Stimulated activated CD8-positive, alpha-beta memory T cell treated with anti-CD3 and anti-CD28 coated beads, Interleukin-15, amount 100 ng/mL, for 1 hour (primary cell): ENCODE measurements around the gene PDE10A.
"Not testable (repeated sequence)": the region's sequence is repeated elsewhere in the genome, so short reads cannot be mapped to it uniquely, and the experiment has no call there.

Experiments
- DNase-seq: peaks from one replicate; pipeline ENCODE4 v3.0.0-alpha.2; 2020; ENCODE audit warnings: low read depth

Gene PDE10A

DNA sequence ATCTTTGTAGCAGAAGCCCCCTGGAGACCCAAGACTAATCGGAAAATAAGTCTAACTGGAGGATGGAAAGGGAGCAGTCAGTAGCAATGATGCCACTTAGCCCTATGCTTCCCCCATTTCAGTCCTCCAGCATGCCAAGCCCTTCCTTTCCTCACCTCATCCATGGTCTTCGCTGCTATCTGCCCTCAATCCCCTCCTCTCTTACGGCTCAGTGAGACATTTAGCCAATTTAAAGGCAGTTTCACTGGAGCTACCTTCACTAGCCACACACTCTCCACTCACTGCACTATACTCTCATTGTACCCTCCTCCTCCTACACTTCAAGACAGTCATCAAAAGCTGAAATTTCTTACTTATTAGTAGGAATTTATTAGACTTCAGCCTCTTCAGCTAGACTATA is 111.2 kb downstream of the PDE10A start:
- no peak for DNase-seq

GRCh38 chr6:165548450-165548849 is 114.6 kb downstream of the PDE10A start:
- no peak for DNase-seq

- no peak for DNase-seq
Measured at GRCh38 chr6:165545806-165546205, 117.2 kb downstream of the PDE10A start.

DNA sequence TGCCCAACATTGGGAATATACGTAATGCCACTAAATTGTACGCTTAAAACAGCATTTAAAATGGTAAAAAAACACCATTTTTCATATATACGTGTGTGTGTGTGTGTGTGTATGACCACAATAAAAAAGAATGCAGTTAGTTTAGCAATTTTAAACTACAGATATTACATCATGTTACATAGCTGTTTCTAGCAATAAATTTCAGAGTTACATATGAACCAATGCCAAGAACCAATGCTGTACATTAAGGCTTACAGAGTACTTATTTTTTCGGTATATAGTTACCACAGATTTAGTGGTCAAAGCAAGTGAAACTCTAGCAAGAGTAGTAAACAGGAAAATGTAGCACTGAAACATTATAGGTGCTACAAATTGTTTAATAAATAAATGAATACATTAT is 119.3 kb downstream of the PDE10A start:
- DNase-seq, result no peak

- DNase-seq, result no peak
Measured at GRCh38 chr6:165536911-165537310, 126.1 kb downstream of the PDE10A start.

GRCh38 chr6:165519316-165519715 is 143.7 kb downstream of the PDE10A start:
- no peak for DNase-seq

- no peak for DNase-seq
Measured at GRCh38 chr6:165515963-165516624, 146.9 kb downstream of the PDE10A start.

- no peak for DNase-seq
Measured at GRCh38 chr6:165514621-165515020, 148.4 kb downstream of the PDE10A start.

GRCh38 chr6:165511807-165512206 is 151.2 kb downstream of the PDE10A start:
- no peak for DNase-seq

GRCh38 chr6:165508321-165508869 is 154.6 kb downstream of the PDE10A start:
- no peak for DNase-seq

GRCh38 chr6:165506657-165507056 is 156.4 kb downstream of the PDE10A start:
- no peak for DNase-seq

DNA sequence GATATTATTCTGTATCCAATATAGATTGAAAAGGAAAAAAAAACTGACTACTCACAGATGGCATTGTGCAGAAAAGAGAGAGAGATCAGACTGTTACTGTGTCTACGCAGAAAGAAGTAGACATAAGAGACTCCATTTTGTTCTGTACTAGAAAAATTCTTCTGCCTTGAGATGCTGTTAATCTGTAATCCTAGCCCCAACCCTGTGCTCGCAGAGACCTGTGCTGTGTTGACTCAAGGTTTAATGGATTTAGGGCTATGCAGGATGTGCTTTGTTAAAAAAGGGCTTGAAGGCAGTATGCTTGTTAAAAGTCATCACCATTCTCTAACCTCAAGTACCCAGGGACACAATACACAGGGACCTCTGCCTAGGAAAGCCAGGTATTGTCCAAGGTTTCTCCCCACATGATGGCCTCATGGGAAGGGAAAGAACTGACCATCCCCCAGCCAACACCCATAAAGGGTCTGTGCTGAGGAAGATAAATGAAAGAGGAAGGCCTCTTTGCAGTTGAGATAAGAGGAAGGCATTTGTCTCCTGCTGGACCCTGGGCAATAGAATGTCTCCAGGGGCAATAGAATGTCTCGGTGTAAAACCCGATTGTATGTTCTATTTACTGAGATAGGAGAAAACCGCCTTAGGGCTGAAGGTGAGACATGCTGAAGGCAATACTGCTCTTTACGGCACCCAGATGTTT is 162.7 kb downstream of the PDE10A start:
- DNase-seq, result not testable (repeated sequence)

GRCh38 chr6:165497472-165497871 is 165.6 kb downstream of the PDE10A start:
- no peak for DNase-seq

DNA sequence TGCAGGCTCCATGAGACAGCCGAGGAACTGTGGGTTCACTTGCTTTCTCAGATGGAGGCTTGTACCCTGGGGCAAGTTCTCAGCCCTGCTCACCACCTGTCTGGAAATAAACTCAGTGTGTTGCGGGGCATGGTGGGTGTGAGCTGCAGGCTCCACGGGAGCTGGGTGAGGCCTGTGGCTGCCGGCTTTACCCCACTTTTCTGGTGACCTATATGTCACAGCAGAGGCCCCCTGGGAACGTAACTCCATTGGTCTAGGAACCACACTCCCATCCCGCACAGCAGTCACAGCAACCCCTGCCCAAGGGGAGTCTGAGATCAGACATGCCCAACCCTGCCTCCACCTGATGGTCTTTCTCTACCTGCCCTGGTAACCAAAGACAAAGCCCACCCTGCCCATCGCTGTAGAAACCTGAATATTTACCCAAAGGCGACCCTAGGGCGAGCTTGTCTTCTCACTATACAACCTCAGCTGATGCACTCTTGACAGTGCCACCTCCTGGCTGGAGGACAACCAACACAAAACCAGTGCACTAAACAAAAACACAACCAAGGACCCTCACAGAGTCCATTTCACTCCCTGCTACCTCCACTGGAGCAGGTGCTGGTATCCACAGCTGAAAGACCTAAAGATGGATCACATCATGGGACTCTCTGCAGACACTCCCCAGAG is 174.3 kb downstream of the PDE10A start:
- DNase-seq, result no peak

DNA sequence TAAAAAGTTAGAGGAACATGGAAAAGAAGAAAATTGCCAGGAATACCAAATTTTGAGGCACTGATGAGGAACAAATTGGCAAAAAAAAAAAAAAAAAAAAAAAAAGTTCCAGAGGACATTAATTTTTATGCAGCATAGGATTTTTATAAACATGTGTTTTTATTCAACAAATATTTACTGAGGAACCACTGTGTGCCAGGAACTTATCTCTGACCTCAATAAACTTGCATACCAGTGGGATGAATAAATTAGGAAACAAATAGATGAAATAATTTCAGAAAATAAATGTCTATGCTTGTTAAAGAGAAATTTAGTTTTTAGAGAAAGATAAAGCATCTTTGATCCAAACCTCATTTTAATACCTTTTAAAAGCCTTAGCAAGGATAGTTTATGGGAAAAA is 175.1 kb downstream of the PDE10A start:
- DNase-seq, result no peak

GRCh38 chr6:165487347-165487746 is 175.7 kb downstream of the PDE10A start:
- DNase-seq, result no peak

GRCh38 chr6:165486183-165487137 is 176.6 kb downstream of the PDE10A start:
- no peak for DNase-seq

GRCh38 chr6:165484178-165484889 is 178.7 kb downstream of the PDE10A start:
- no peak for DNase-seq

DNA sequence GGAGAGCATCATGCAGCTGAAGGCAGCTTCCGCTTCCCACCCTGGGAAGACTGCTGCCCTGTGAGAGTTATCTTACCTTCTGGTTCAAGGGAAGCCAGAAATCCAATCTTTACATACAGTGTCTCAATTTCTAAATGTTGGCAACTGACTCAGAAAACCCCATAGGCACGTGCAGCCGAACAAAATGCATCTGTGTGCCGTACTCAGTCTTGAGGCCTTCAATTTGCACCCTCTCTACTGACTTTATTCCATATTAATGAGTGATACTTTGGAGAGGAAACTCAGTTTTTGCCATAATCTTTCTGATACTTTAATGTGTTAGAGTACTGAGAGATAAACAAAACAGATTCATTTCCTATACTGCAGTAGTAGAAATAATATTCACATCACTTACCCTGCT is 181.1 kb downstream of the PDE10A start:
- no peak for DNase-seq

DNA sequence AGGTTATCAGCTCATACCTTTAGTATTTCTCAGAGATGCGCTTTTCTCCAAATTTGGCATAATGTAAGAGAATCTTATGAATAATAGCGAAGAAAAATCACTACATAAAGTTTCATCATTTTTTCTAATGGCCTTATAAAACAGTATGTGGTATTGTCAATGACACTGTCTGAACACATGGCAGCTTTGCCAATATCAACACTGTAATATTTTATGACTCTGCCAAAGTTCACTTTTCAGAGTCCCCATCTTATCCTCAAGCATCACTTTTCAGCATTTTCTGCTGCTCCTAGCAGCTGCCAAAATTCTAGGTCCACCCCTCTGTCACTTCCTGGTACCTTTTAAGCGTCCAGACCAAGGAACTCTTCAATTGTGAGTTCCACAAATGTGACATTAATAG is 182.1 kb downstream of the PDE10A start:
- DNase-seq, result no peak

- DNase-seq, result no peak
Measured at GRCh38 chr6:165478581-165478980, 184.5 kb downstream of the PDE10A start.
